ENCODE measurements around the gene PSRC1.

Gene PSRC1

GRCh38 chr1:109282952-109283747, at the start of gene PSRC1:
PSRC1 (minus strand) TSS chr1:109283145.
- no peaks in the 10 kb centered on the region for H3K9me3 ChIP-seq (ENCODE audit: low read length)
- H3K27me3 ChIP-seq (ENCODE audit: insufficient read depth, low read length): no peaks in the 10 kb centered on the region
- H2AFZ ChIP-seq (ENCODE audit: low read depth, low read length): peak within 1 kb of the TSS; percentile 7
- H3K36me3 ChIP-seq (ENCODE audit: insufficient read depth, low read length): peaks cover 30% of the 10 kb centered on the region
- H3K4me3 ChIP-seq (ENCODE audit: low read length): peak within 1 kb of the TSS; percentile 86
- H3K4me1 ChIP-seq (ENCODE audit: insufficient read depth, low read length): peaks cover 64% of the 10 kb centered on the region

- Histone ChIP-seq H3K36me3 (ENCODE audit: insufficient read depth, low read length) (peaks cover 84% of the 10 kb centered on the region), H3K9me3 (ENCODE audit: low read length) (peaks cover 27% of the 10 kb centered on the region), H2AFZ (ENCODE audit: low read depth, low read length) (no peak overlapping the region), H3K4me3 (ENCODE audit: low read length) (no peak overlapping the region), H3K4me1 (ENCODE audit: insufficient read depth, low read length) (no peaks in the 10 kb centered on the region), H3K27me3 (ENCODE audit: insufficient read depth, low read length) (no peaks in the 10 kb centered on the region)
Measured at GRCh38 chr1:109331113-109331512, 48.2 kb upstream of the PSRC1 start.

- Histone ChIP-seq H3K4me3 (ENCODE audit: low read length) (no peak overlapping the region), H2AFZ (ENCODE audit: low read depth, low read length) (no peak overlapping the region), H3K36me3 (ENCODE audit: insufficient read depth, low read length) (peaks cover 84% of the 10 kb centered on the region), H3K4me1 (ENCODE audit: insufficient read depth, low read length) (no peaks in the 10 kb centered on the region), H3K9me3 (ENCODE audit: low read length) (peaks cover 13% of the 10 kb centered on the region), H3K27me3 (ENCODE audit: insufficient read depth, low read length) (no peaks in the 10 kb centered on the region)
Measured at GRCh38 chr1:109327285-109327684, 44.3 kb upstream of the PSRC1 start.

- Histone ChIP-seq H3K4me3 (ENCODE audit: low read length) (no peak overlapping the region), H3K27me3 (ENCODE audit: insufficient read depth, low read length) (no peaks in the 10 kb centered on the region), H2AFZ (ENCODE audit: low read depth, low read length) (no peak overlapping the region), H3K9me3 (ENCODE audit: low read length) (peaks cover 2% of the 10 kb centered on the region), H3K4me1 (ENCODE audit: insufficient read depth, low read length) (no peaks in the 10 kb centered on the region), H3K36me3 (ENCODE audit: insufficient read depth, low read length) (peaks cover 89% of the 10 kb centered on the region)
Measured at GRCh38 chr1:109322974-109323373, 40.0 kb upstream of the PSRC1 start.

GRCh38 chr1:109319114-109319513, 36.2 kb upstream of the PSRC1 start:
- Histone ChIP-seq H3K4me3 (ENCODE audit: low read length) (no peak overlapping the region), H3K4me1 (ENCODE audit: insufficient read depth, low read length) (no peaks in the 10 kb centered on the region), H3K36me3 (ENCODE audit: insufficient read depth, low read length) (peaks cover 91% of the 10 kb centered on the region), H3K9me3 (ENCODE audit: low read length) (peaks cover 2% of the 10 kb centered on the region), H3K27me3 (ENCODE audit: insufficient read depth, low read length) (no peaks in the 10 kb centered on the region), H2AFZ (ENCODE audit: low read depth, low read length) (no peak overlapping the region)

GRCh38 chr1:109316506-109316905, 33.6 kb upstream of the PSRC1 start:
- Histone ChIP-seq H3K27me3 (ENCODE audit: insufficient read depth, low read length) (no peaks in the 10 kb centered on the region), H3K36me3 (ENCODE audit: insufficient read depth, low read length) (peaks cover 86% of the 10 kb centered on the region), H3K9me3 (ENCODE audit: low read length) (no peaks in the 10 kb centered on the region), H3K4me3 (ENCODE audit: low read length) (no peak overlapping the region), H2AFZ (ENCODE audit: low read depth, low read length) (no peak overlapping the region), H3K4me1 (ENCODE audit: insufficient read depth, low read length) (no peaks in the 10 kb centered on the region)

GRCh38 chr1:109315288-109315687, 32.3 kb upstream of the PSRC1 start:
- Histone ChIP-seq H3K9me3 (ENCODE audit: low read length) (no peaks in the 10 kb centered on the region), H3K36me3 (ENCODE audit: insufficient read depth, low read length) (peaks cover 85% of the 10 kb centered on the region)

GRCh38 chr1:109314795-109315194, 31.9 kb upstream of the PSRC1 start:
- Histone ChIP-seq H3K4me3 (ENCODE audit: low read length) (no peak overlapping the region), H3K4me1 (ENCODE audit: insufficient read depth, low read length) (no peaks in the 10 kb centered on the region), H3K9me3 (ENCODE audit: low read length) (no peaks in the 10 kb centered on the region), H3K27me3 (ENCODE audit: insufficient read depth, low read length) (no peaks in the 10 kb centered on the region), H3K36me3 (ENCODE audit: insufficient read depth, low read length) (peaks cover 85% of the 10 kb centered on the region), H2AFZ (ENCODE audit: low read depth, low read length) (no peak overlapping the region)

More at GRCh38 chr1:109315288-109315687, 32.3 kb upstream of the PSRC1 start:
- no peaks in the 10 kb centered on the region for H3K4me1 ChIP-seq (ENCODE audit: insufficient read depth, low read length)
- H3K4me3 ChIP-seq (ENCODE audit: low read length): no peak overlapping the region
- H3K27me3 ChIP-seq (ENCODE audit: insufficient read depth, low read length): no peaks in the 10 kb centered on the region
- H2AFZ ChIP-seq (ENCODE audit: low read depth, low read length): no peak overlapping the region

GRCh38 chr1:109312978-109313775, 30.2 kb upstream of the PSRC1 start:
- Histone ChIP-seq H3K9me3 (ENCODE audit: low read length) (no peaks in the 10 kb centered on the region), H3K27me3 (ENCODE audit: insufficient read depth, low read length) (no peaks in the 10 kb centered on the region), H3K36me3 (ENCODE audit: insufficient read depth, low read length) (peaks cover 88% of the 10 kb centered on the region), H3K4me3 (ENCODE audit: low read length) (no peak overlapping the region), H3K4me1 (ENCODE audit: insufficient read depth, low read length) (no peaks in the 10 kb centered on the region), H2AFZ (ENCODE audit: low read depth, low read length) (no peak overlapping the region)

GRCh38 chr1:109312246-109312645, 29.3 kb upstream of the PSRC1 start:
- Histone ChIP-seq H2AFZ (ENCODE audit: low read depth, low read length) (no peak overlapping the region), H3K9me3 (ENCODE audit: low read length) (no peaks in the 10 kb centered on the region), H3K36me3 (ENCODE audit: insufficient read depth, low read length) (peaks cover 80% of the 10 kb centered on the region)

GRCh38 chr1:109309347-109309746, 26.4 kb upstream of the PSRC1 start:
- Histone ChIP-seq H2AFZ (ENCODE audit: low read depth, low read length) (no peak overlapping the region), H3K27me3 (ENCODE audit: insufficient read depth, low read length) (no peaks in the 10 kb centered on the region), H3K9me3 (ENCODE audit: low read length) (no peaks in the 10 kb centered on the region), H3K36me3 (ENCODE audit: insufficient read depth, low read length) (peaks cover 53% of the 10 kb centered on the region), H3K4me3 (ENCODE audit: low read length) (no peak overlapping the region), H3K4me1 (ENCODE audit: insufficient read depth, low read length) (peaks cover 22% of the 10 kb centered on the region)

More at GRCh38 chr1:109312246-109312645, 29.3 kb upstream of the PSRC1 start:
- H3K27me3 ChIP-seq (ENCODE audit: insufficient read depth, low read length): no peaks in the 10 kb centered on the region
- H3K4me3 ChIP-seq (ENCODE audit: low read length): no peak overlapping the region
- H3K4me1 ChIP-seq (ENCODE audit: insufficient read depth, low read length): peaks cover 5% of the 10 kb centered on the region

- H3K9me3 ChIP-seq (ENCODE audit: low read length): no peaks in the 10 kb centered on the region
Measured at GRCh38 chr1:109307274-109308021, 24.5 kb upstream of the PSRC1 start.

GRCh38 chr1:109306832-109307273, 23.9 kb upstream of the PSRC1 start, which contains the start of gene MYBPHL:
MYBPHL (minus strand) TSS chr1:109307011; CDS start chr1:109306991, 20 bp downstream.
- H3K4me3 ChIP-seq (ENCODE audit: low read length): no peak within 1 kb of the TSS
- no peaks in the 10 kb centered on the region for H3K9me3 ChIP-seq (ENCODE audit: low read length)
- peaks cover 25% of the 10 kb centered on the region for H3K4me1 ChIP-seq (ENCODE audit: insufficient read depth, low read length)

More at GRCh38 chr1:109307274-109308021, 24.5 kb upstream of the PSRC1 start:
- no peak overlapping the region for H3K4me3 ChIP-seq (ENCODE audit: low read length)
- H2AFZ ChIP-seq (ENCODE audit: low read depth, low read length): no peak overlapping the region
- H3K36me3 ChIP-seq (ENCODE audit: insufficient read depth, low read length): peaks cover 38% of the 10 kb centered on the region
- peaks cover 25% of the 10 kb centered on the region for H3K4me1 ChIP-seq (ENCODE audit: insufficient read depth, low read length)
- no peaks in the 10 kb centered on the region for H3K27me3 ChIP-seq (ENCODE audit: insufficient read depth, low read length)

More at GRCh38 chr1:109306832-109307273, 23.9 kb upstream of the PSRC1 start, which contains the start of gene MYBPHL:
- Histone ChIP-seq H3K36me3 (ENCODE audit: insufficient read depth, low read length) (peaks cover 33% of the 10 kb centered on the region), H2AFZ (ENCODE audit: low read depth, low read length) (no peak within 1 kb of the TSS), H3K27me3 (ENCODE audit: insufficient read depth, low read length) (no peaks in the 10 kb centered on the region)

All from neuron (in vitro differentiated cells).